Caco-2 (cell line): ENCODE results near the gene SLC6A8. TPM values are rescaled to one million over a fixed set of nuclear protein-coding genes. Genes with fewer than 3 reads are reported as not detected.

Experiments
- BruUV-seq: library from RNA; stranded (reverse); fragments of 400-500 nt; replicated peaks from 2 replicates; lab custom pipeline; 2021; lab: Mats Ljungman, UMichigan
- CTCF ChIA-PET: fragments of 300-600 bp; sonication (Branson Sonifier 250); formaldehyde crosslinking; loops from one replicate; lab custom pipeline; 2022; ENCODE audit warnings: antibody characterized with exemption; lab: Charles Lee
- POLR2A ChIA-PET: fragments of 300-600 bp; sonication (Branson Sonifier 250); formaldehyde crosslinking; loops from one replicate; lab custom pipeline; 2022; ENCODE audit warnings: antibody characterized with exemption; lab: Charles Lee
- DNase-seq, 2 experiments: peaks; one replicate each; pipeline versions ENCODE4 v3.0.0 to v3.0.0-alpha.2; 2020 to 2022
- H3K27me3 ChIP-seq: replicated peaks from 2 replicates; pipeline ENCODE4 v1.6.0; 2011; ENCODE audit warnings: low read length; ENCODE audit not compliant: control insufficient read depth, insufficient read depth
- H3K36me3 ChIP-seq: 2 replicates; pipeline ENCODE4 v1.5.1; 2011; ENCODE audit warnings: low read length; ENCODE audit not compliant: control insufficient read depth, insufficient read depth
- H3K4me1 ChIP-seq: fragments of 250-450 bp; sonication (Bioruptor Pico); 2 replicates; pipeline ENCODE4 v1.5.1; 2020; ENCODE audit warnings: mild to moderate bottlenecking
- H3K4me3 ChIP-seq: 2 replicates; pipeline ENCODE4 v1.5.1; 2011; ENCODE audit warnings: low read depth, mild to moderate bottlenecking, control low read depth, low read length
- H3K9me3 ChIP-seq: fragments of 250-450 bp; sonication (Bioruptor Pico); 2 replicates; pipeline ENCODE4 v1.5.1; 2020; ENCODE audit warnings: mild to moderate bottlenecking, moderate library complexity
- H3K27ac Mint-ChIP-seq: one replicate; pipeline ENCODE4 v1.8.0; 2022; ENCODE audit warnings: mixed read lengths; ENCODE audit not compliant: unreplicated experiment
- H3K27me3 Mint-ChIP-seq: one replicate; pipeline ENCODE4 v1.8.0; 2022; ENCODE audit warnings: mixed read lengths; ENCODE audit not compliant: insufficient read depth, unreplicated experiment
- H3K36me3 Mint-ChIP-seq: one replicate; pipeline ENCODE4 v1.8.0; 2022; ENCODE audit warnings: mild to moderate bottlenecking, mixed read lengths; ENCODE audit not compliant: insufficient read depth, unreplicated experiment
- H3K4me1 Mint-ChIP-seq: one replicate; pipeline ENCODE4 v1.8.0; 2022; ENCODE audit warnings: low read depth, mixed read lengths; ENCODE audit not compliant: unreplicated experiment
- H3K4me3 Mint-ChIP-seq: one replicate; pipeline ENCODE4 v1.8.0; 2022; ENCODE audit warnings: mild to moderate bottlenecking, moderate library complexity, mixed read lengths; ENCODE audit not compliant: unreplicated experiment
- H3K9me3 Mint-ChIP-seq: one replicate; pipeline ENCODE4 v1.8.0; 2022; ENCODE audit warnings: mixed read lengths; ENCODE audit not compliant: unreplicated experiment
- CTCF ChIP-seq, 2 experiments: fragments of 200-600 bp in 1 of 2; IDR thresholded peaks; 1 replicate in 1 of 2; 2 replicates in 1 of 2; pipeline versions ENCODE4 v1.5.1 to v1.8.0; 2011 to 2022; ENCODE audit warnings: antibody characterized with exemption in 1 of 2, control low read depth in 1 of 2, inconsistent platforms in 1 of 2, low read depth in 1 of 2, low read length in 1 of 2, mild to moderate bottlenecking in 1 of 2, moderate library complexity in 1 of 2; ENCODE audit not compliant: insufficient read depth in 1 of 2, severe bottlenecking in 1 of 2, unreplicated experiment in 1 of 2
- intact Hi-C: fragments of 100-400 bp; cut with micrococcal nuclease; formaldehyde crosslinking; loops from one replicate; pipeline ENCODE4 v1.10.0; 2022; ENCODE audit not compliant: unreplicated experiment
- total RNA-seq: library from RNA; stranded (reverse); gene quantifications from 2 replicates; pipeline ENCODE4 v1.2.3, GENCODE V29; 2022

SLC6A8 gene
- total RNA-seq, 1 experiment from 2014 or later: 8.8 TPM

- no TSS peak for BruUV-seq
- no peaks in the 10 kb centered on the region for H3K9me3 Mint-ChIP-seq
- H3K27me3 Mint-ChIP-seq: no peaks in the 10 kb centered on the region
- peak overlapping the region; percentile 46 for H3K4me3 ChIP-seq
- intact Hi-C loops: loop anchor here (5.0 kb wide), 1 partner anchor 69 kb away; the partner anchor contains the start of genes IDH3G and SSR4
- TF ChIP-seq CTCF (IDR thresholded peaks at IDR 0.05; ENCODE audit: insufficient read depth in 1 of 2, low read depth in 1 of 2, low read length in 1 of 2, severe bottlenecking in 1 of 2, unreplicated experiment in 1 of 2): no peak
- H3K27ac Mint-ChIP-seq: peak overlapping the region; percentile 70
- H3K4me1 ChIP-seq: peaks cover 14% of the 10 kb centered on the region
- H3K4me1 Mint-ChIP-seq: no peaks in the 10 kb centered on the region
- no peaks in the 10 kb centered on the region for H3K36me3 ChIP-seq
- DNase-seq: peak; percentile 44 to 45
- POLR2A ChIA-PET: no interaction called here
- H3K27me3 ChIP-seq: no peaks in the 10 kb centered on the region
- peaks cover 45% of the 10 kb centered on the region for H3K36me3 Mint-ChIP-seq
- H3K9me3 ChIP-seq: no peaks in the 10 kb centered on the region
- CTCF ChIA-PET: interaction anchor here (0.8 kb wide), 1 partner anchor 168 kb away, joined by 3 read pairs; no protein-coding TSS in a partner anchor
- peak overlapping the region; percentile 79 for H3K4me3 Mint-ChIP-seq
These were observed 35.1 kb downstream of the SLC6A8 start for GRCh38 chrX:153722704-153723350.

GRCh38 chrX:153723351-153724251 is 35.9 kb downstream of the SLC6A8 start:
- H3K9me3 Mint-ChIP-seq: no peaks in the 10 kb centered on the region
- no peaks in the 10 kb centered on the region for H3K4me1 Mint-ChIP-seq
- intact Hi-C loops: loop anchor here (5.0 kb wide), 1 partner anchor 69 kb away; the partner anchor contains the start of genes IDH3G and SSR4
- POLR2A ChIA-PET: no interaction called here
- Histone ChIP-seq H3K4me1 (peaks cover 14% of the 10 kb centered on the region), H3K9me3 (no peaks in the 10 kb centered on the region), H3K4me3 (peak overlapping the region; percentile 46), H3K36me3 (no peaks in the 10 kb centered on the region), H3K27me3 (no peaks in the 10 kb centered on the region)
- peaks cover 43% of the 10 kb centered on the region for H3K36me3 Mint-ChIP-seq
- no peaks in the 10 kb centered on the region for H3K27me3 Mint-ChIP-seq
- peak overlapping the region; percentile 79 for H3K4me3 Mint-ChIP-seq
- H3K27ac Mint-ChIP-seq: peak overlapping the region; percentile 70
- peak; percentile 17 to 53 for TF ChIP-seq CTCF (IDR thresholded peaks at IDR 0.05; ENCODE audit: insufficient read depth in 1 of 2, low read depth in 1 of 2, low read length in 1 of 2, severe bottlenecking in 1 of 2, unreplicated experiment in 1 of 2)
- CTCF ChIA-PET: interaction anchor here (0.6 to 0.8 kb wide), 3 partner anchors 38 to 169 kb away, joined by 3 to 4 read pairs (median 3); no protein-coding TSS in a partner anchor
- peak; percentile 49 to 65 for DNase-seq
- no TSS peak for BruUV-seq
